ENCODE data around the gene FANCC. TPM values are rescaled to one million over a fixed set of nuclear protein-coding genes. Genes with fewer than 3 reads are reported as not detected.

Gene FANCC
- total RNA-seq, 1 experiment from 2014 or later: 25.3 TPM

- CTCF ChIA-PET: interaction anchor here (0.6 kb wide), 1 partner anchor 18 kb away, joined by 4 read pairs; no protein-coding TSS in a partner anchor
- peaks cover 7% of the 10 kb centered on the region for H3K4me1 ChIP-seq (ENCODE audit: insufficient read depth, low read length, poor library complexity, severe bottlenecking)
- H3K4me3 ChIP-seq (ENCODE audit: low read depth, low read length, poor library complexity, severe bottlenecking): no peak overlapping the region
- intact Hi-C loops (cut with micrococcal nuclease; ENCODE audit: unreplicated experiment): loop anchor here (10.0 kb wide), 1 partner anchor 577 kb away; no protein-coding TSS in a partner anchor
- no peaks in the 10 kb centered on the region for H3K9me3 ChIP-seq (ENCODE audit: low read depth, low read length, poor library complexity, severe bottlenecking)
- H3K27ac ChIP-seq (ENCODE audit: low read depth, low read length, poor library complexity, severe bottlenecking): no peak overlapping the region
- TF ChIP-seq CTCF (conservative IDR thresholded peaks at IDR 0.05; ENCODE audit: low read depth, low read length) (no peak), EZH2 (IDR thresholded peaks at IDR 0.05; ENCODE audit: borderline replicate concordance, low read depth, low read length, poor library complexity, severe bottlenecking) (no peak)
- POLR2A ChIA-PET (ENCODE audit: low non-redundant PET): no interaction called here
- no peak for DNase-seq (ENCODE audit: low spot score)
- H3K27me3 ChIP-seq (replicated peaks; ENCODE audit: insufficient read depth, low read depth, low read length, poor library complexity): no peaks in the 10 kb centered on the region
- no TSS peak for BruUV-seq (replicated peaks)
- H3K36me3 ChIP-seq (ENCODE audit: insufficient read depth, low read length, poor library complexity, severe bottlenecking): no peaks in the 10 kb centered on the region
These were observed 55.6 kb downstream of the FANCC start for GRCh38 chr9:95261890-95262289.

- BruUV-seq (replicated peaks): no TSS peak
- H3K4me3 ChIP-seq (ENCODE audit: low read depth, low read length, poor library complexity, severe bottlenecking): peak overlapping the region; percentile 10
- no peaks in the 10 kb centered on the region for H3K36me3 ChIP-seq (ENCODE audit: insufficient read depth, low read length, poor library complexity, severe bottlenecking)
- POLR2A ChIA-PET (ENCODE audit: low non-redundant PET): interaction anchor here (0.6 kb wide), 1 partner anchor 79 kb away, joined by 4 read pairs; no protein-coding TSS in a partner anchor
- no peaks in the 10 kb centered on the region for H3K9me3 ChIP-seq (ENCODE audit: low read depth, low read length, poor library complexity, severe bottlenecking)
- intact Hi-C loops (cut with micrococcal nuclease; ENCODE audit: unreplicated experiment): no loop called here
- no peak for TF ChIP-seq CTCF (conservative IDR thresholded peaks at IDR 0.05; ENCODE audit: low read depth, low read length)
- no peak for TF ChIP-seq EZH2 (IDR thresholded peaks at IDR 0.05; ENCODE audit: borderline replicate concordance, low read depth, low read length, poor library complexity, severe bottlenecking)
- peaks cover 24% of the 10 kb centered on the region for H3K4me1 ChIP-seq (ENCODE audit: insufficient read depth, low read length, poor library complexity, severe bottlenecking)
- H3K27me3 ChIP-seq (replicated peaks; ENCODE audit: insufficient read depth, low read depth, low read length, poor library complexity): no peaks in the 10 kb centered on the region
- DNase-seq (ENCODE audit: low spot score): peak; percentile 88
- CTCF ChIA-PET: no interaction called here
- H3K27ac ChIP-seq (ENCODE audit: low read depth, low read length, poor library complexity, severe bottlenecking): peak overlapping the region; percentile 29
These were observed 66.9 kb downstream of the FANCC start for GRCh38 chr9:95250462-95251221.

DNA sequence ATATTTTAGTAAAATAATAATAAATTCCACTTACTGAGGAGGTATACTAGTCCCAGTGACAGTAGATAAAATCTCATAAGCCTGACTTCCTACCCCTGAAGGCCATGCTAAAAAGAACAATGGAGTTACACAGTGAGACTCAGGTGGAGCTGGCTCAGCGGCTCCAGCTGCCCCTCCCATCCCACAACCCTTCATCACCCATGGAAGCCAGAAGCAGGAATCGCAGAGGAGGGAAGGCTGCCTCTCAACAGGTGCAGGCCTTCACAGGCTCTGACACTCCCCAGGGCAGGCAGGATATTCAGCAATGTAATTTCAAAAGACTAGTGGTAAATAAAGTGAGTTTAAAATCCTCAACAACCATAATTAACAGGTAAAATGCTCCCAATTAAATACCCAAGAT is 67.5 kb downstream of the FANCC start:
- ChIA-PET CTCF (no interaction called here), POLR2A (ENCODE audit: low non-redundant PET) (interaction anchor here (0.6 kb wide), 1 partner anchor 79 kb away, joined by 4 read pairs; no protein-coding TSS in a partner anchor)
- Histone ChIP-seq H3K4me3 (ENCODE audit: low read depth, low read length, poor library complexity, severe bottlenecking) (no peak overlapping the region), H3K4me1 (ENCODE audit: insufficient read depth, low read length, poor library complexity, severe bottlenecking) (peaks cover 24% of the 10 kb centered on the region), H3K27ac (ENCODE audit: low read depth, low read length, poor library complexity, severe bottlenecking) (peak overlapping the region; percentile 21), H3K36me3 (ENCODE audit: insufficient read depth, low read length, poor library complexity, severe bottlenecking) (no peaks in the 10 kb centered on the region), H3K27me3 (replicated peaks; ENCODE audit: insufficient read depth, low read depth, low read length, poor library complexity) (no peaks in the 10 kb centered on the region), H3K9me3 (ENCODE audit: low read depth, low read length, poor library complexity, severe bottlenecking) (no peaks in the 10 kb centered on the region)
- no peak for TF ChIP-seq EZH2 (IDR thresholded peaks at IDR 0.05; ENCODE audit: borderline replicate concordance, low read depth, low read length, poor library complexity, severe bottlenecking)
- no peak for TF ChIP-seq CTCF (conservative IDR thresholded peaks at IDR 0.05; ENCODE audit: low read depth, low read length)
- no TSS peak for BruUV-seq (replicated peaks)
- DNase-seq (ENCODE audit: low spot score): no peak
- intact Hi-C loops (cut with micrococcal nuclease; ENCODE audit: unreplicated experiment): no loop called here
